Measurements from ENCODE around the gene CACNA2D1.

The CACNA2D1 gene

GRCh38 chr7:82343716-82344115 is 99.9 kb downstream of the CACNA2D1 start:
- no peak for DNase-seq (ENCODE audit: low read depth in 2 of 2)

- DNase-seq (ENCODE audit: low read depth in 2 of 2) = no peak
These were observed 103.6 kb downstream of the CACNA2D1 start for GRCh38 chr7:82339958-82340357.

- no peak for DNase-seq (ENCODE audit: low read depth in 2 of 2)
These were observed 107.7 kb downstream of the CACNA2D1 start for GRCh38 chr7:82335927-82336326.

GRCh38 chr7:82335001-82335400 is 108.6 kb downstream of the CACNA2D1 start:
- DNase-seq (ENCODE audit: low read depth in 2 of 2) = no peak

- DNase-seq (ENCODE audit: low read depth in 2 of 2) = no peak
These were observed 112.3 kb downstream of the CACNA2D1 start for GRCh38 chr7:82331234-82331633.

GRCh38 chr7:82330706-82331215 is 112.8 kb downstream of the CACNA2D1 start:
- DNase-seq (ENCODE audit: low read depth in 2 of 2) = no peak

GRCh38 chr7:82327898-82328297 is 115.7 kb downstream of the CACNA2D1 start:
- DNase-seq (ENCODE audit: low read depth in 2 of 2) = no peak

- no peak for DNase-seq (ENCODE audit: low read depth in 2 of 2)
These were observed 118.2 kb downstream of the CACNA2D1 start for GRCh38 chr7:82325416-82325815.

- no peak for DNase-seq (ENCODE audit: low read depth in 2 of 2)
These were observed 119.8 kb downstream of the CACNA2D1 start for GRCh38 chr7:82323806-82324205.

- no peak for DNase-seq (ENCODE audit: low read depth in 2 of 2)
These were observed 123.9 kb downstream of the CACNA2D1 start for GRCh38 chr7:82319674-82320118.

- no peak for DNase-seq (ENCODE audit: low read depth in 2 of 2)
These were observed 124.8 kb downstream of the CACNA2D1 start for GRCh38 chr7:82318786-82319185.

GRCh38 chr7:82317760-82318159 is 125.8 kb downstream of the CACNA2D1 start:
- DNase-seq (ENCODE audit: low read depth in 2 of 2) = no peak

GRCh38 chr7:82317257-82317721 is 126.3 kb downstream of the CACNA2D1 start:
- DNase-seq (ENCODE audit: low read depth in 2 of 2) = no peak

GRCh38 chr7:82313269-82313668 is 130.3 kb downstream of the CACNA2D1 start:
- DNase-seq (ENCODE audit: low read depth in 2 of 2) = no peak

GRCh38 chr7:82312646-82313045 is 130.9 kb downstream of the CACNA2D1 start:
- DNase-seq (ENCODE audit: low read depth in 2 of 2) = no peak

GRCh38 chr7:82305347-82306005 is 138.1 kb downstream of the CACNA2D1 start:
- no peak for DNase-seq (ENCODE audit: low read depth in 2 of 2)

- DNase-seq (ENCODE audit: low read depth in 2 of 2) = no peak
These were observed 148.7 kb downstream of the CACNA2D1 start for GRCh38 chr7:82294865-82295264.

GRCh38 chr7:82294382-82294784 is 149.2 kb downstream of the CACNA2D1 start:
- DNase-seq (ENCODE audit: low read depth in 2 of 2) = no peak

- no peak for DNase-seq (ENCODE audit: low read depth in 2 of 2)
These were observed 150.1 kb downstream of the CACNA2D1 start for GRCh38 chr7:82293467-82293866.

GRCh38 chr7:82291931-82292330 is 151.6 kb downstream of the CACNA2D1 start:
- no peak for DNase-seq (ENCODE audit: low read depth in 2 of 2)

GRCh38 chr7:82289889-82290288 is 153.7 kb downstream of the CACNA2D1 start:
- no peak for DNase-seq (ENCODE audit: low read depth in 2 of 2)

GRCh38 chr7:82289152-82289535 is 154.4 kb downstream of the CACNA2D1 start:
- DNase-seq (ENCODE audit: low read depth in 2 of 2) = no peak

- no peak for DNase-seq (ENCODE audit: low read depth in 2 of 2)
These were observed 156.8 kb downstream of the CACNA2D1 start for GRCh38 chr7:82286798-82287140.
